ENCODE data around the gene SCFD2.

The SCFD2 gene

DNA sequence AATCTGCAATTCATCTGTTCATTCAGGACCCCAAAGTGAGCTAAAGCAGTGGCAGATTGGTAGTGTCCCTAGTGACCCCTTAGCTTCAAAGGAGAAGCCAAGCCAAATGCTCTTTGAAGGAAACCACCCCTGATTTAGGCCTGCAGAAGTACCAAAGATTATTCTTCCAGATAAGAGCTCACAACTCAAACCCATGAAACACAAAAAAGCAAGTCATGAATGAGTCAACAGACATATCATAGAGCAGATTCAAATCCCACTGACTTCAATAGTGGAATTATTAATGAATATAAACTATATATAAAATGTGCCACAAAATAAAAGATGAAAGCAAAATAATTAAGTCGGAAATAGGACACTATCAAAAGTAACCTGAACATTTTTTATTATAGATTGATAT lies 197.6 kb downstream of the SCFD2 start:
- Histone ChIP-seq H3K27ac (ENCODE audit: low read length) (no peak overlapping the region), H3K9me3 (ENCODE audit: insufficient read depth, low read length) (no peaks in the 10 kb centered on the region), H3K4me1 (ENCODE audit: low read length) (peaks cover 16% of the 10 kb centered on the region), H2AFZ (ENCODE audit: low read depth, low read length) (no peak overlapping the region), H4K20me1 (ENCODE audit: insufficient read depth, low read length) (no peaks in the 10 kb centered on the region), H3K36me3 (replicated peaks; ENCODE audit: low read depth, low read length) (no peaks in the 10 kb centered on the region), H3K27me3 (ENCODE audit: low read depth, low read length) (no peaks in the 10 kb centered on the region), H3K4me3 (ENCODE audit: low read length) (no peak overlapping the region), H3K9ac (ENCODE audit: low read length) (no peak overlapping the region), H3K79me2 (ENCODE audit: low read length) (no peaks in the 10 kb centered on the region), H3K4me2 (ENCODE audit: low read length) (no peak overlapping the region)
- no peak for TF ChIP-seq EZH2phosphoT487 (IDR thresholded peaks at IDR 0.05; ENCODE audit: low read depth)
- TF ChIP-seq, protein P1, sequence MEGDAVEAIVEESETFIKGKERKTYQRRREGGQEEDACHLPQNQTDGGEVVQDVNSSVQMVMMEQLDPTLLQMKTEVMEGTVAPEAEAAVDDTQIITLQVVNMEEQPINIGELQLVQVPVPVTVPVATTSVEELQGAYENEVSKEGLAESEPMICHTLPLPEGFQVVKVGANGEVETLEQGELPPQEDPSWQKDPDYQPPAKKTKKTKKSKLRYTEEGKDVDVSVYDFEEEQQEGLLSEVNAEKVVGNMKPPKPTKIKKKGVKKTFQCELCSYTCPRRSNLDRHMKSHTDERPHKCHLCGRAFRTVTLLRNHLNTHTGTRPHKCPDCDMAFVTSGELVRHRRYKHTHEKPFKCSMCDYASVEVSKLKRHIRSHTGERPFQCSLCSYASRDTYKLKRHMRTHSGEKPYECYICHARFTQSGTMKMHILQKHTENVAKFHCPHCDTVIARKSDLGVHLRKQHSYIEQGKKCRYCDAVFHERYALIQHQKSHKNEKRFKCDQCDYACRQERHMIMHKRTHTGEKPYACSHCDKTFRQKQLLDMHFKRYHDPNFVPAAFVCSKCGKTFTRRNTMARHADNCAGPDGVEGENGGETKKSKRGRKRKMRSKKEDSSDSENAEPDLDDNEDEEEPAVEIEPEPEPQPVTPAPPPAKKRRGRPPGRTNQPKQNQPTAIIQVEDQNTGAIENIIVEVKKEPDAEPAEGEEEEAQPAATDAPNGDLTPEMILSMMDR (IDR thresholded peaks at IDR 0.05; ENCODE audit: low read depth, low read length), result no peak

DNA sequence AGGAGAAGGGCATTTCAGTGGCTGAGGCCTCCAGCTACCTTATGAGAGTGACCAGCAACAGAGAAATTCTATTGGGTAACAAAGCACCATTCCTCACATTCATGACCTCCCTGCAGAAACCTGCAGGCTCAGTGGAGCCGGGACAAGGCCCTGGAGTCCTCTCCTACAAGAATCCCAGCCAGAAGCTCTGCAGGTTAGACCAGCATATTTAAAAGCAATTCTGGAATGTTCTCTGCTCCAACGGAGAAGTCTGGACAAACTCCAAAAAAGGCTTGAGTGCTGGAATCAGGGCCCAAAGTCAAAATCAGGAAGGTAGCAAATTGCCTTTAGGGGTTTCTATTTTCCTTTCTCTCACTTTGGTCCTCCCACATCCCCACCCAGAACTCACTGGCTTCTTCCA lies 202.9 kb downstream of the SCFD2 start:
- Histone ChIP-seq H3K4me2 (ENCODE audit: low read length) (no peak overlapping the region), H3K4me1 (ENCODE audit: low read length) (peaks cover 10% of the 10 kb centered on the region), H4K20me1 (ENCODE audit: insufficient read depth, low read length) (no peaks in the 10 kb centered on the region), H3K9me3 (ENCODE audit: insufficient read depth, low read length) (no peaks in the 10 kb centered on the region), H3K79me2 (ENCODE audit: low read length) (no peaks in the 10 kb centered on the region), H3K4me3 (ENCODE audit: low read length) (no peak overlapping the region), H3K27ac (ENCODE audit: low read length) (no peak overlapping the region), H3K36me3 (replicated peaks; ENCODE audit: low read depth, low read length) (no peaks in the 10 kb centered on the region), H2AFZ (ENCODE audit: low read depth, low read length) (no peak overlapping the region), H3K9ac (ENCODE audit: low read length) (no peak overlapping the region), H3K27me3 (ENCODE audit: low read depth, low read length) (no peaks in the 10 kb centered on the region)
- TF ChIP-seq, protein P1 (IDR thresholded peaks at IDR 0.05; ENCODE audit: low read depth, low read length), result no peak
- no peak for TF ChIP-seq EZH2phosphoT487 (IDR thresholded peaks at IDR 0.05; ENCODE audit: low read depth)

DNA sequence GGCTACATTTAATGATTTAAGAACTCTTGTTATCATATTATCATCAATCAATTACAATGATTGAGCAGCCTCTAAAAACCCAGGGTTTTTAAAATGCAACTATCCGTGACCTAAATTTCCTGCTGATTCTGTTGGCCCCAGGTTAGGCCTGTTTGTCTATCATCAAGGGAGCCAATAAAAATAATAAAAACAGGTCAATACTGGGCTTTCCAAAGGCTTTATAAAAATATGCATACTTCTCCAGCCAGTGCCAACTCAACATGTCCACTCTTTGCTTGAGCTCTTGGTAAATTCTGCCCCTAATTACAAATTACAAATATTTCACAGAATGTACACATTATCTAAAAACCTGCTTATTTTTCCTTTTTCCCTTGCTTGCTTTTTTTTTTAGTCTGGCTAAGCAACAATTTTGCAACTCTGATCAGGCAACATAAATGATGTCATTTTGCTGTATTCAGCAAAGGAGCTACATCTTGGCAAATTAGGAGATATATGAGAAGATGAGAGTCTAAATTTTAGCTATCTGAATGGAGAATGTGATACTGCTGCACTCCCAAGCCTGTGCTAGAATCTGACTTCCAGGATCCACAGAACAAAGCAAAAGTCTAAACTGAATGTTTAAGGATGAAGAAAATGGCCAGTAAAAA lies 204.0 kb downstream of the SCFD2 start:
- H4K20me1 ChIP-seq (ENCODE audit: insufficient read depth, low read length), result no peaks in the 10 kb centered on the region
- no peaks in the 10 kb centered on the region for H3K9me3 ChIP-seq (ENCODE audit: insufficient read depth, low read length)
- H3K27me3 ChIP-seq (ENCODE audit: low read depth, low read length), result no peaks in the 10 kb centered on the region
- no peak overlapping the region for H3K27ac ChIP-seq (ENCODE audit: low read length)
- no peak for TF ChIP-seq EZH2phosphoT487 (IDR thresholded peaks at IDR 0.05; ENCODE audit: low read depth)
- TF ChIP-seq, protein P1 (IDR thresholded peaks at IDR 0.05; ENCODE audit: low read depth, low read length), result no peak
- no peaks in the 10 kb centered on the region for H3K79me2 ChIP-seq (ENCODE audit: low read length)
- H2AFZ ChIP-seq (ENCODE audit: low read depth, low read length), result no peak overlapping the region
- H3K4me3 ChIP-seq (ENCODE audit: low read length), result no peak overlapping the region
- peaks cover 10% of the 10 kb centered on the region for H3K4me1 ChIP-seq (ENCODE audit: low read length)
- H3K4me2 ChIP-seq (ENCODE audit: low read length), result no peak overlapping the region
- no peaks in the 10 kb centered on the region for H3K36me3 ChIP-seq (replicated peaks; ENCODE audit: low read depth, low read length)
- H3K9ac ChIP-seq (ENCODE audit: low read length), result no peak overlapping the region

DNA sequence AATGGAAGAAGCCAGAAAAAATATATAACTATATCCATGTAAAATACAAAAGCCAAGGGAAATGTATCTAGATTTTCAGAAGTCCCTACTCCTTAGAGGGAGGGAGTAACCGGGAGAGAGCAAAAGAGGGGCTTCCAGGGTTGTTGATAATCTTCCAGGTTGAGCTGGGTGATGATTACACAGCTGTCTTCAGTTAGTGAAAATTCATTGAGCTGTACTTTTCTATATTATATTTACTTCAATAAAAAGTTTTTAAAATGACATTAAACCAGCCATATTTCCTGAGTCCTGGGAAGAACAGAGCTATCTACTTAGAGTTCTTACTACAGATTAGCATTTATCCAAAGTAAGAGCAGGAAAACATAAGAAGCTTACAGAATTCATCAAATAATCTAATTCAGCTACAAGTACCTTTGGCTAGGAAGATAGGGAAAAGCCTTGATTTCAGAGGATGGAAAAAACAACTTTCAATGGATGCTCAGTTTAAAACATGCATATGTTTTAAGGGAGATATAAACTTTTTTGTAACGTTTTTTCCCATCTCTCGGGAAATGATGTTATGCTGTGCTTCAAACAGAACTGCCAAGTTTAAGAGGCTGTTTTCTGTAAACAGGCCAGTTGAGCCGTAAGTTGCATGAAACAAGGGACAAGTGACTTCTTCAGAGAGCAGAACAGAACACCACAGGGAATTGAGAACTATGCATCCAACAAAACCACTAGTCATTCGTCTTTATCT lies 204.6 kb downstream of the SCFD2 start:
- no peak overlapping the region for H3K4me2 ChIP-seq (ENCODE audit: low read length)
- TF ChIP-seq, protein P1 (IDR thresholded peaks at IDR 0.05; ENCODE audit: low read depth, low read length), result no peak
- no peak for TF ChIP-seq EZH2phosphoT487 (IDR thresholded peaks at IDR 0.05; ENCODE audit: low read depth)

More for the DNA sequence above, 204.6 kb downstream of the SCFD2 start:
- no peaks in the 10 kb centered on the region for H3K36me3 ChIP-seq (replicated peaks; ENCODE audit: low read depth, low read length)
- H3K4me1 ChIP-seq (ENCODE audit: low read length), result peaks cover 10% of the 10 kb centered on the region
- H3K27ac ChIP-seq (ENCODE audit: low read length), result no peak overlapping the region
- H3K4me3 ChIP-seq (ENCODE audit: low read length), result no peak overlapping the region
- H3K9ac ChIP-seq (ENCODE audit: low read length), result no peak overlapping the region
- no peaks in the 10 kb centered on the region for H4K20me1 ChIP-seq (ENCODE audit: insufficient read depth, low read length)
- no peak overlapping the region for H2AFZ ChIP-seq (ENCODE audit: low read depth, low read length)
- H3K79me2 ChIP-seq (ENCODE audit: low read length), result no peaks in the 10 kb centered on the region
- H3K27me3 ChIP-seq (ENCODE audit: low read depth, low read length), result no peaks in the 10 kb centered on the region
- H3K9me3 ChIP-seq (ENCODE audit: insufficient read depth, low read length), result no peaks in the 10 kb centered on the region
